OCI-LY7 (cell line): ENCODE results near the gene KPNA2. TPM values are rescaled to one million over a fixed set of nuclear protein-coding genes. Genes with fewer than 3 reads are reported as not detected.
"Not testable (repeated sequence)": the region's sequence is repeated elsewhere in the genome, so short reads cannot be mapped to it uniquely, and the experiment has no call there.

ENCODE experiments used
- BruUV-seq: library from RNA; stranded (reverse); fragments of 400-500 nt; replicated peaks from 2 replicates; lab custom pipeline; 2021; lab: Mats Ljungman, UMichigan
- CTCF ChIA-PET: fragments of 300-600 bp; sonication (Branson Sonifier 250); formaldehyde crosslinking; loops from one replicate; lab custom pipeline; 2022; ENCODE audit warnings: antibody characterized with exemption; ENCODE audit not compliant: unreplicated experiment; lab: Charles Lee
- POLR2A ChIA-PET: fragments of 300-600 bp; sonication (Branson Sonifier 250); formaldehyde crosslinking; loops from one replicate; lab custom pipeline; 2022; ENCODE audit warnings: antibody characterized with exemption; lab: Charles Lee
- DNase-seq: peaks from one replicate; pipeline ENCODE4 v3.0.0-alpha.2; 2015; ENCODE audit warnings: low spot score
- H2AFZ ChIP-seq: fragments of 200-600 bp; sonication (generic), shearing (Covaris generic); 2 replicates; pipeline ENCODE4 v1.6.1; 2014; ENCODE audit warnings: mild to moderate bottlenecking, antibody characterized with exemption, low read length, moderate library complexity
- H3K27ac ChIP-seq: fragments of 200-600 bp; sonication (generic); 2 replicates; pipeline ENCODE4 v1.5.1; 2014; ENCODE audit warnings: mixed run types, low read depth, mild to moderate bottlenecking, moderate library complexity, low read length, inconsistent platforms; ENCODE audit not compliant: poor library complexity, severe bottlenecking
- H3K36me3 ChIP-seq: fragments of 200-600 bp; sonication (generic); 2 replicates; pipeline ENCODE4 v1.6.1; 2014; ENCODE audit warnings: mild to moderate bottlenecking, antibody characterized with exemption, low read length, moderate library complexity, mixed read lengths; ENCODE audit not compliant: insufficient read depth
- H3K4me1 ChIP-seq: fragments of 200-600 bp; sonication (generic); 2 replicates; pipeline ENCODE4 v1.5.1; 2014; ENCODE audit warnings: mild to moderate bottlenecking, low read length; ENCODE audit not compliant: insufficient read depth, poor library complexity, severe bottlenecking
- H3K4me2 ChIP-seq: fragments of 200-600 bp; sonication (generic); 2 replicates; pipeline ENCODE4 v1.6.1; 2014; ENCODE audit warnings: mild to moderate bottlenecking, low read length
- H3K4me3 ChIP-seq: fragments of 200-600 bp; sonication (generic); 2 replicates; pipeline ENCODE4 v1.5.1; 2014; ENCODE audit warnings: mild to moderate bottlenecking, low read depth, low read length; ENCODE audit not compliant: poor library complexity, severe bottlenecking
- H3K79me2 ChIP-seq: fragments of 200-600 bp; sonication (generic); 2 replicates; pipeline ENCODE4 v1.6.1; 2016; ENCODE audit warnings: low read depth, mild to moderate bottlenecking, low read length, moderate library complexity, mixed read lengths; ENCODE audit not compliant: insufficient read depth
- H3K9me2 ChIP-seq: fragments of 200-600 bp; sonication (generic); 2 replicates; pipeline ENCODE4 v1.6.1; 2016; ENCODE audit warnings: mild to moderate bottlenecking, low read length, mixed read lengths; ENCODE audit not compliant: insufficient read depth
- H3K9me3 ChIP-seq: fragments of 200-600 bp; sonication (generic); 2 replicates; pipeline ENCODE4 v1.6.1; 2014; ENCODE audit warnings: mild to moderate bottlenecking, mixed run types, low read length, mixed read lengths
- H4K20me1 ChIP-seq: fragments of 200-600 bp; sonication (generic); 2 replicates; pipeline ENCODE4 v1.6.1; 2014; ENCODE audit warnings: mild to moderate bottlenecking, antibody characterized with exemption, low read length, moderate library complexity, mixed read lengths; ENCODE audit not compliant: insufficient read depth
- EZH2phosphoT487 ChIP-seq: fragments of 200-600 bp; sonication (generic); IDR thresholded peaks from 2 replicates; pipeline ENCODE4 v1.6.1; 2018; ENCODE audit warnings: low read depth, borderline replicate concordance, mild to moderate bottlenecking, mixed run types, antibody characterized with exemption, low read length, moderate library complexity, mixed read lengths
- intact Hi-C: fragments of 100-400 bp; cut with micrococcal nuclease; formaldehyde crosslinking; loops from one replicate; pipeline ENCODE4 v1.10.0; 2022; ENCODE audit not compliant: unreplicated experiment
- total RNA-seq, 2 experiments: library from RNA; depleted of rRNA in 1 of 2; stranded (reverse); fragments of >200 nt in 1 of 2; shearing (Covaris generic) in 1 of 2; gene quantifications; 2 replicates each; pipeline ENCODE4 v1.2.3, GENCODE V29; 2014 to 2022
- TF ChIP-seq, protein P1 (sequence below): fragments of 200-600 bp; sonication (generic); conservative IDR thresholded peaks from 2 replicates; pipeline ENCODE4 v1.5.1; 2014; ENCODE audit warnings: mild to moderate bottlenecking, antibody characterized with exemption, low read length, moderate library complexity, mixed read lengths

Gene KPNA2
- total RNA-seq, 2 experiments from 2014 or later: 253 to 416 TPM

DNA sequence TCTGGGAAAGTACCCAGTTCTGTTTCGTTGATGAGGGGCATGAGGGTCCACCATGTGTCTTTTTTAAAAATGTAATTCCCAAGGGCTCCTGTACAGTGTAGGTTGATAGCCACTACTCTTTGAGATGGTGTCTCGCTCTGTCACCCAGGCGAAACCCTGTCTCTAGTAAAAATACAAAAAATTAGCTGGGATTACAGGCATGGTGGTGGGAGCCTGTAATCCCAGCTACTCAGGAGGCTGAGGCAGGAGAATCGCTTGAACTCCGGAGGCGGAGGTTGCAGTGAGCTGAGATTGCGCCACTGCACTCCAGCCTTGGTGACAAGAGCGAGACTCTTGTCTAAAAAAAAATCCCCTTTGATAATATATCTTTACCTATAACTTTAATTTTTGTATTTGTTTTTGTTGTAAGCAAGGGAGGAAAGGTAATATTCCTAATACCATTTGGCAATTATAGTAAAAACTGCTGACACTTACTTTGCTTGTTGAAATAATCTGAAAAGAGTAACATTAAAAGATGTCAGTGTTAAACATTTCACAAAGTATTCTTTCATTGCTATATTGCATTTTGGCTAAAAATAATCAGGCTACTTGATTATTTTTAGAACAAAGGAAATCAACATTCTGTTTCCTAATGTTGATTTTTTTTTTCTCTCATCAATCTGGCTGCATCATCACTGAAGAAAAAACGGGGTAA lies 11.8 kb downstream of the KPNA2 start:
- ChIA-PET CTCF (no interaction called here), POLR2A (interaction anchor here (0.6 to 1.5 kb wide), 2 partner anchors 11 to 105 kb away, joined by 3 to 6 read pairs; no protein-coding TSS in a partner anchor)
- Histone ChIP-seq H3K9me3 (no peaks in the 10 kb centered on the region), H3K27ac (peak overlapping the region; percentile 16), H2AFZ (no peak overlapping the region), H3K79me2 (no peaks in the 10 kb centered on the region), H3K4me3 (no peak overlapping the region), H3K4me1 (no peaks in the 10 kb centered on the region), H3K9me2 (no peaks in the 10 kb centered on the region), H3K36me3 (peaks cover 67% of the 10 kb centered on the region), H3K4me2 (no peak overlapping the region), H4K20me1 (peaks cover 12% of the 10 kb centered on the region; the same call in 1 of the 2 replicates)
- intact Hi-C loops: no loop called here
- no TSS peak for BruUV-seq
- no peak for DNase-seq
- no peak for TF ChIP-seq EZH2phosphoT487
- TF ChIP-seq, protein P1, sequence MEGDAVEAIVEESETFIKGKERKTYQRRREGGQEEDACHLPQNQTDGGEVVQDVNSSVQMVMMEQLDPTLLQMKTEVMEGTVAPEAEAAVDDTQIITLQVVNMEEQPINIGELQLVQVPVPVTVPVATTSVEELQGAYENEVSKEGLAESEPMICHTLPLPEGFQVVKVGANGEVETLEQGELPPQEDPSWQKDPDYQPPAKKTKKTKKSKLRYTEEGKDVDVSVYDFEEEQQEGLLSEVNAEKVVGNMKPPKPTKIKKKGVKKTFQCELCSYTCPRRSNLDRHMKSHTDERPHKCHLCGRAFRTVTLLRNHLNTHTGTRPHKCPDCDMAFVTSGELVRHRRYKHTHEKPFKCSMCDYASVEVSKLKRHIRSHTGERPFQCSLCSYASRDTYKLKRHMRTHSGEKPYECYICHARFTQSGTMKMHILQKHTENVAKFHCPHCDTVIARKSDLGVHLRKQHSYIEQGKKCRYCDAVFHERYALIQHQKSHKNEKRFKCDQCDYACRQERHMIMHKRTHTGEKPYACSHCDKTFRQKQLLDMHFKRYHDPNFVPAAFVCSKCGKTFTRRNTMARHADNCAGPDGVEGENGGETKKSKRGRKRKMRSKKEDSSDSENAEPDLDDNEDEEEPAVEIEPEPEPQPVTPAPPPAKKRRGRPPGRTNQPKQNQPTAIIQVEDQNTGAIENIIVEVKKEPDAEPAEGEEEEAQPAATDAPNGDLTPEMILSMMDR: no peak

DNA sequence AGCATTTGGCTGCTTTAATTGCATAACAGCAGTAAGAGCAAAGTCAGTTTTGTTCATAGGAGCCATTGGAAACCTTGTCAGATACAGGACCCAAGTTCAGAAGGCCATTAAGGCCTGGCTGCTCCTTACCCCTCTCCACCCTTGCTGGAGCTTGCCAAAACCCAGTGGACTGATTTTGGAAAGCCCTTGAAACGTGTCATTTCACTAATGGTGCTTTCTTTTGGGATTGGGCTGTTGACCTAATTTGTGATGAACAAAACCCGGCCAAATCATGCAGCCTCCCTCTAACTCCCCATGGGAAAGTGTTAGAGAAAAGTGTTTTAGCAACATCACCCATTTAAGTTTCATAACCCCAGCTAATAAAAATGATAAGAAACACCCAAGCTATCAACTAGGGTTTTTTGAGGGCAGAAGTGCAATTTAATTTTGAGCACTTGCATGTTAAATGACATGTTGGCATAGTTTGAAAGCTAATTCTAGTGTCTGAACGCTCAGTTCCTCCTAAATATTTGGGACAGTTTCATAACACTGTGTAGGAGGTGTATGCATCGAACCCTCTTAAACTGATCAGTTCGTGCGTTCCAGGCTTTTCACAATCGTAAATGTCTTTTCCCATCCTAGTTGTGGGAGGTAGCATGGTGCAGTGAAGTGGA lies 12.5 kb downstream of the KPNA2 start:
- H3K79me2 ChIP-seq, intact Hi-C loops, H3K4me2 ChIP-seq, H2AFZ ChIP-seq, BruUV-seq, H3K9me3 ChIP-seq, CTCF ChIA-PET, H3K4me3 ChIP-seq, H3K4me1 ChIP-seq, DNase-seq, H3K9me2 ChIP-seq: not testable (repeated sequence)
- Histone ChIP-seq H3K27ac (peak overlapping the region; percentile 16), H4K20me1 (peaks cover 12% of the 10 kb centered on the region; the same call in 1 of the 2 replicates), H3K36me3 (peaks cover 60% of the 10 kb centered on the region)
- POLR2A ChIA-PET: interaction anchor here (0.6 kb wide), 1 partner anchor 104 kb away, joined by 3 read pairs; no protein-coding TSS in a partner anchor

DNA sequence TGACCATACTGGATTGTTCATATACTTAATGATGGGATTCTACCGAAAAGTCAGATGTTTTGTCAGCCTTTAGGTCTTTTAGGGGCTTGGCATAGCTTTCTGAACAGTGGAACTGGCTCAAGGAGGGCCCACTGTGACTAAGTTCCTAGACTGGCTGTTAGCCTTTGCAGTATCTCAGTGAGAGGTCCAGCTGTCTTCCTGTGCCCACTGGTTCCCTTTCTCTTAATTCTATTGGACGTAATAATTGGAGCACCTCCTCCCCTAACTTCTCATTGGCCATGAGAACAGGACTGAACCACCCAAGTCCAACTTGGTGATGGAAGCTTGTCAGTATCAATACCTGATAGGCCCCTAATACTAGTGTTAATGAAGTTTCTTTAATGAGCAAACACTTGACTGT lies 13.5 kb downstream of the KPNA2 start:
- ChIA-PET POLR2A (no interaction called here), CTCF (no interaction called here)
- Histone ChIP-seq H3K4me1 (no peaks in the 10 kb centered on the region), H3K79me2 (no peaks in the 10 kb centered on the region), H3K4me2 (no peak overlapping the region), H3K9me2 (no peaks in the 10 kb centered on the region), H2AFZ (no peak overlapping the region), H3K9me3 (no peaks in the 10 kb centered on the region), H3K4me3 (no peak overlapping the region), H4K20me1 (peaks cover 12% of the 10 kb centered on the region; the same call in 1 of the 2 replicates), H3K36me3 (peaks cover 50% of the 10 kb centered on the region), H3K27ac (no peak overlapping the region)
- DNase-seq: peak; percentile 37
- BruUV-seq: no TSS peak
- intact Hi-C loops: no loop called here
- TF ChIP-seq, protein P1: no peak
- no peak for TF ChIP-seq EZH2phosphoT487

DNA sequence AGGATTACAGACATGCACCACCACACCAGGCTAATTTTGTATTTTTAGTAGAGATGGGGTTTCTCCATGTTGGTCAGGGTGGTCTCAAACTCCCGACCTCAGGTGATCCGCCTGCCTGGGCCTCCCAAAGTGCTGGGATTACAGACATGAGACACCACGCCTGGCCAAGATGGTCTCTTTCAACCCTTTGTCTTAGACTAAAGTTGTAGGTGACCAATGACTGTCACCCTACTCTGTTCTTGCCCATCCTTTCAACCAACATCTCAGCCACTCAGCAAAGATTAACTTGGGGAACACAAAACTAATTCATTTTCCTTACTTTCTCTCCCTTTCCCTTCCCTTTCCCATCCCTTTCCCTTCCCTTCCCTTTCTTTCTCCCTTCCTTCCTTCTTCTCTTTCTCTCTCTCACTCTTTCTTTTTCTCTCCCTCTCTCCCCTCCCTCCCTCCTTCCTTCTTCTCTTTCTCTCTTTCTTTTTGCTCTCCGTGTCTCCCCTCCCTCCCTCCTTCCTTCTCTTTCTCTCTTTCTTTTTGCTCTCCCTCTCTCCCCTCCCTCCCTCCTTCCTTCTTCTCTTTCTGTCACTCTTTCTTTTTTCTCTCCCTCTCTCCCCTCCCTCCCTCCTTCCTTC lies 14.4 kb downstream of the KPNA2 start:
- intact Hi-C loops: loop anchor here (10.0 kb wide), 1 partner anchor 125 kb away; no protein-coding TSS in a partner anchor

More for the DNA sequence above, 14.4 kb downstream of the KPNA2 start:
- H3K4me1 ChIP-seq, BruUV-seq, H3K4me3 ChIP-seq, POLR2A ChIA-PET, CTCF ChIA-PET, H3K9me2 ChIP-seq, H2AFZ ChIP-seq, H3K4me2 ChIP-seq, H3K27ac ChIP-seq, H3K79me2 ChIP-seq, H3K9me3 ChIP-seq, DNase-seq: not testable (repeated sequence)
- Histone ChIP-seq H4K20me1 (peaks cover 12% of the 10 kb centered on the region; the same call in 1 of the 2 replicates), H3K36me3 (peaks cover 41% of the 10 kb centered on the region)
